LNCaP clone FGC (cell line): ENCODE measurements around the gene FCAMR.

Experiments
- DNase-seq: peaks from one replicate; pipeline ENCODE4 v3.0.0-alpha.2; 2011; ENCODE audit warnings: low read depth
- H3K4me3 ChIP-seq: 2 replicates; pipeline ENCODE4 v1.5.1; 2011; ENCODE audit warnings: mild to moderate bottlenecking, low read depth, low read length, control low read depth
- CTCF ChIP-seq: IDR thresholded peaks from 2 replicates; pipeline ENCODE4 v1.5.1; 2012; ENCODE audit warnings: mild to moderate bottlenecking; ENCODE audit not compliant: control insufficient read depth, insufficient read depth; ENCODE audit errors: extremely low read depth

FCAMR gene

GRCh38 chr1:207014728-207015127 is 44.5 kb upstream of the FCAMR start:
- no peak for DNase-seq
- no peak for TF ChIP-seq CTCF
- H3K4me3 ChIP-seq: no peak overlapping the region

GRCh38 chr1:207013321-207014085 is 43.2 kb upstream of the FCAMR start:
- no peak for DNase-seq
- H3K4me3 ChIP-seq: no peak overlapping the region
- TF ChIP-seq CTCF: no peak

GRCh38 chr1:207010726-207011125 is 40.5 kb upstream of the FCAMR start:
- H3K4me3 ChIP-seq: no peak overlapping the region
- TF ChIP-seq CTCF: no peak
- DNase-seq: no peak

- H3K4me3 ChIP-seq: no peak overlapping the region
- DNase-seq: peak; percentile 70
- no peak for TF ChIP-seq CTCF
Observed at GRCh38 chr1:207009945-207010344, 39.7 kb upstream of the FCAMR start.

GRCh38 chr1:207009182-207009850 is 39.1 kb upstream of the FCAMR start:
- DNase-seq: no peak
- no peak overlapping the region for H3K4me3 ChIP-seq
- no peak for TF ChIP-seq CTCF

DNA sequence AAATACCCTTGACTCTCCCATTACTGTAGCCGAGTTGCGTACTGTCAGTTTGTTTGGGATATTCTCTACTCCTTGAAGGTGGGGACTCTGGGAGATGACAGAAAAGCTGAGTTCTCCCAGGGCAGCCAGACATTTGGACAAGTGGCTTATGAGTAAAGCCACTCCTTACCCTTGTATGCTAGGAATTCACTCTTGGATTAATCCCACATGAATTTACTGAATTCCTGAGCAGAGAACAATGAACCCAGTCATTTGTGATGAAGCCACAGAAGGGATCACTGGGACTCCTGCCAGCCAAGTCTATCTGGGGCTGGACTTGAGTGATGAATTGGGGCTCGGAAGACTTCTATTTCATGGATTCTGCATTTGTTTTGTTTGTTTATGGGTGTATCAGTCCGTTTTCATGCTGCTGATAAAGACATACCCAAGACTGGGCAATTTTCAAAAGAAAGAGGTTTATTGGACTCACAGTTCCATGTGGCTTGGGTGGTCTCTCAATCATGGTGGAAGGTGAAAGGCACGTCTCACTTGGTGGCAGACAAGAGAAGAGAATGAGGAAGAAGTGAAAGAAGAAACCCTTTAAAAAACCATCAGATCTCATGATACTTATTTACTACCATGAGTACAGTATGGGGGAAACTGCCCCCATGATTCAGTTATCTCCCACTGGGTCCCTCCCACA is 37.2 kb upstream of the FCAMR start:
- no peak overlapping the region for H3K4me3 ChIP-seq

More for the DNA sequence above, 37.2 kb upstream of the FCAMR start:
- no peak for TF ChIP-seq CTCF
- no peak for DNase-seq
